Urinary bladder (tissue), 4 donors: Measurements from ENCODE around the gene COL18A1. TPM values are rescaled to one million over a fixed set of nuclear protein-coding genes. Genes with fewer than 3 reads are reported as not detected.

Source experiments
- DNase-seq: peaks from one replicate; pipeline ENCODE4 v3.0.0-alpha.2; 2015; ENCODE audit errors: extremely low spot score
- H3K27ac ChIP-seq: one replicate; pipeline ENCODE4 v1.5.1; 2013; ENCODE audit warnings: low read depth, mild to moderate bottlenecking, moderate library complexity
- H3K36me3 ChIP-seq: one replicate; pipeline ENCODE4 v1.6.1; 2013; ENCODE audit warnings: mild to moderate bottlenecking, moderate library complexity; ENCODE audit not compliant: insufficient read depth
- H3K4me1 ChIP-seq: one replicate; pipeline ENCODE4 v1.6.1; 2013; ENCODE audit warnings: mild to moderate bottlenecking, moderate library complexity; ENCODE audit not compliant: insufficient read depth
- H3K4me3 ChIP-seq: one replicate; pipeline ENCODE4 v1.5.1; 2013; ENCODE audit warnings: low read depth, low read length
- WGBS: extraction: QIAGEN DNeasy Blood & Tissue Kit; methylation state at CpG from one replicate; pipeline ENCODE4 v1.1.7; 2013; 5-methylcytosine and 5-hydroxymethylcytosine counted together
- polyA plus RNA-seq: library from polyadenylated mRNA; stranded (reverse); fragments of 200-250 nt; gene quantifications from one replicate; pipeline ENCODE4 v1.2.3, GENCODE V29; 2013
- total RNA-seq: library from RNA; depleted of rRNA; stranded (reverse); fragments of >200 nt; gene quantifications from one replicate; pipeline ENCODE4 v1.2.3, GENCODE V29; 2014
- donor health status: healthy with polysubstance abuse.
- donor health status: healthy.

Gene COL18A1
- total and polyA plus RNA-seq, 2 donors, result 60.7 to 111 TPM

- DNase-seq, result no peak
- Histone ChIP-seq H3K4me1 (no peaks in the 10 kb centered on the region), H3K4me3 (no peak overlapping the region), H3K36me3 (no peaks in the 10 kb centered on the region), H3K27ac (no peak overlapping the region)
- WGBS, result 80% methylated on average over 15 of the region's 15 CpGs
Observed at GRCh38 chr21:45373991-45374816, 30.8 kb upstream of the COL18A1 start.

GRCh38 chr21:45374826-45375455, 30.0 kb upstream of the COL18A1 start:
- 72% methylated on average over 15 of the region's 15 CpGs for WGBS
- H3K4me3 ChIP-seq, result no peak overlapping the region
- no peak for DNase-seq
- no peak overlapping the region for H3K27ac ChIP-seq
- no peaks in the 10 kb centered on the region for H3K36me3 ChIP-seq
- no peaks in the 10 kb centered on the region for H3K4me1 ChIP-seq

- Histone ChIP-seq H3K27ac (no peak overlapping the region), H3K4me3 (no peak overlapping the region), H3K36me3 (no peaks in the 10 kb centered on the region), H3K4me1 (no peaks in the 10 kb centered on the region)
- 86% methylated on average over 7 of the region's 7 CpGs for WGBS
- no peak for DNase-seq
Observed at GRCh38 chr21:45376459-45377324, 28.3 kb upstream of the COL18A1 start.

GRCh38 chr21:45377325-45377709, 27.6 kb upstream of the COL18A1 start:
- H3K4me3 ChIP-seq, result no peak overlapping the region
- WGBS, result 84% methylated on average over 5 of the region's 5 CpGs
- no peak overlapping the region for H3K27ac ChIP-seq
- no peaks in the 10 kb centered on the region for H3K4me1 ChIP-seq
- H3K36me3 ChIP-seq, result no peaks in the 10 kb centered on the region
- no peak for DNase-seq

GRCh38 chr21:45377866-45378257, 27.1 kb upstream of the COL18A1 start:
- H3K36me3 ChIP-seq, result no peaks in the 10 kb centered on the region
- H3K4me3 ChIP-seq, result no peak overlapping the region
- no peak overlapping the region for H3K27ac ChIP-seq
- DNase-seq, result no peak
- no peaks in the 10 kb centered on the region for H3K4me1 ChIP-seq
- 71% methylated on average over 5 of the region's 5 CpGs for WGBS

- WGBS, result 57% methylated on average over 13 of the region's 13 CpGs
- no peak for DNase-seq
- Histone ChIP-seq H3K27ac (no peak overlapping the region), H3K36me3 (no peaks in the 10 kb centered on the region), H3K4me1 (no peaks in the 10 kb centered on the region), H3K4me3 (no peak overlapping the region)
Observed at GRCh38 chr21:45378258-45378966, 26.6 kb upstream of the COL18A1 start.

GRCh38 chr21:45379171-45379900, 25.6 kb upstream of the COL18A1 start:
- H3K36me3 ChIP-seq, result no peaks in the 10 kb centered on the region
- H3K4me1 ChIP-seq, result no peaks in the 10 kb centered on the region
- H3K27ac ChIP-seq, result no peak overlapping the region
- H3K4me3 ChIP-seq, result no peak overlapping the region
- 86% methylated on average over 18 of the region's 21 CpGs for WGBS
- DNase-seq, result no peak

- Histone ChIP-seq H3K27ac (no peak overlapping the region), H3K36me3 (no peaks in the 10 kb centered on the region), H3K4me3 (no peak overlapping the region), H3K4me1 (no peaks in the 10 kb centered on the region)
- 93% methylated on average over 31 of the region's 35 CpGs for WGBS
- DNase-seq, result no peak
Observed at GRCh38 chr21:45379901-45380330, 25.0 kb upstream of the COL18A1 start.

GRCh38 chr21:45380566-45380965, 24.4 kb upstream of the COL18A1 start:
- no peak overlapping the region for H3K4me3 ChIP-seq
- no peaks in the 10 kb centered on the region for H3K36me3 ChIP-seq
- WGBS, result 93% methylated on average over 30 of the region's 30 CpGs
- DNase-seq, result no peak
- no peak overlapping the region for H3K27ac ChIP-seq
- no peaks in the 10 kb centered on the region for H3K4me1 ChIP-seq

- Histone ChIP-seq H3K36me3 (no peaks in the 10 kb centered on the region), H3K4me1 (no peaks in the 10 kb centered on the region), H3K27ac (no peak overlapping the region), H3K4me3 (no peak overlapping the region)
- no peak for DNase-seq
- 93% methylated on average over 24 of the region's 24 CpGs for WGBS
Observed at GRCh38 chr21:45381036-45381787, 23.8 kb upstream of the COL18A1 start.

GRCh38 chr21:45381865-45382696, 22.9 kb upstream of the COL18A1 start:
- H3K4me3 ChIP-seq, result no peak overlapping the region
- H3K36me3 ChIP-seq, result no peaks in the 10 kb centered on the region
- no peak for DNase-seq
- no peak overlapping the region for H3K27ac ChIP-seq
- 92% methylated on average over 28 of the region's 28 CpGs for WGBS
- H3K4me1 ChIP-seq, result no peaks in the 10 kb centered on the region

GRCh38 chr21:45382697-45382997, 22.3 kb upstream of the COL18A1 start:
- 98% methylated on average over 10 of the region's 10 CpGs for WGBS
- H3K4me1 ChIP-seq, result no peaks in the 10 kb centered on the region
- H3K36me3 ChIP-seq, result no peaks in the 10 kb centered on the region
- H3K27ac ChIP-seq, result no peak overlapping the region
- H3K4me3 ChIP-seq, result no peak overlapping the region
- no peak for DNase-seq
